Measurements from ENCODE around the gene STX19. TPM values are rescaled to one million over a fixed set of nuclear protein-coding genes. Genes with fewer than 3 reads are reported as not detected.
A peak's percentile ranks its signal among the peaks of the same experiment; 100 is the strongest.

Gene STX19
- total RNA-seq, 6 experiments from 2014 or later = not detected

DNA sequence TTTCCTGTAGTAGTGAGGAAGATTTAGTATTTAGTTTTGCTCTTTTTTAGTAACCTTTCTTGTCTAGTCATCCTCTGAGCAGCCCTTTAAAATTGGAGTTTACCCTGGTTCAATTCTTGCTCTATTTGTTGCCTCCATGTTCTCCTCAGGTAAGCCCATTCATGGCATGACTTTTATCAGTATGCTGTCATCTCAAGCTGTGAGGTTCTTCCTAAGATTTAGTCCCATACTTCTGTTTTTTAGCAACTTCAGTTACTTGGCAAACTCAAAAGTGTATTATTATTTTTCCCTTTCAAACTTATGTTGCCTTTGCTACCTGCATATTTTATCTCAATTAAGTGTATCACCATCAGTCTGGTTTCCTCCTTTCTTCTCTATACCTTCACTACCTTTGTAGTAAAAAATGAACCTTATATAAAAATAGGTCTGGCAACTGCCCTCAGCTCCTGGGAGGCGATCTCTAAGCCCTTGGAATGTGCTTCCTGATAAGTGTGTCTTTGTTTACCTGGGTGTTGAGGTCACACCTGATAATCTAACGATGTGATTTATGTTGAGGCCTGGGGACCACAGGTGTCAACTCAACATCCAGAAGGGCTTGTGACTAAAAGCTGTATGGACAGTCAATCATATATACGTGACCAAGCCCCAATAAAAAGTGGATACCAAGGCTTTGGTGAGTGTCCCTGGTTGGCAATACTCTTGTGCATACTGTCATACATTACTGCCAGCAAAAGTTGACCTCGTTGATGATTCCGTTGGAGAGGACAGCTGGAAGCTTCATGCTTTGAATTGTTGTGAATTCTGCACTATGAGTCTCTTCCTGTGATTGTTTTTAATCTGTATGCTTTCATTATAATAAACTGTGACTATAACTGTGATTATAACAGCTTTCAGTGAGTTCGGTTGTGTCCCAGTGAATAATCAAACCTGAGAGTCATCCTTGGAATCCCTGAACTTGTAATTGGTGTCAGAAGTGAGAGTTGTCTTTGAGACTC is 38.4 kb upstream of the STX19 start:
- H3K9me3 Mint-ChIP-seq = no peaks in the 10 kb centered on the region
- TF ChIP-seq CTCF (IDR thresholded peaks at IDR 0.05) = no peak

GRCh38 chr3:94065819-94066480 is 37.6 kb upstream of the STX19 start:
- TF ChIP-seq CTCF (IDR thresholded peaks at IDR 0.05) = no peak
- Mint-ChIP-seq H3K27me3 (ENCODE audit: insufficient read depth) (no peaks in the 10 kb centered on the region; the same call in 1 of the 2 replicates), H3K36me3 (ENCODE audit: low read depth) (peaks cover 12% of the 10 kb centered on the region), H3K27ac (no peak overlapping the region), H3K4me1 (ENCODE audit: low read depth) (peaks cover 46% of the 10 kb centered on the region), H3K4me3 (no peak overlapping the region), H3K9me3 (no peaks in the 10 kb centered on the region)
- no peak for DNase-seq

More for the DNA sequence above, 38.4 kb upstream of the STX19 start:
- Mint-ChIP-seq H3K27ac (no peak overlapping the region), H3K36me3 (ENCODE audit: low read depth) (peaks cover 12% of the 10 kb centered on the region), H3K4me1 (ENCODE audit: low read depth) (peaks cover 46% of the 10 kb centered on the region), H3K27me3 (ENCODE audit: insufficient read depth) (no peaks in the 10 kb centered on the region; the same call in 1 of the 2 replicates), H3K4me3 (no peak overlapping the region)
- DNase-seq = no peak

DNA sequence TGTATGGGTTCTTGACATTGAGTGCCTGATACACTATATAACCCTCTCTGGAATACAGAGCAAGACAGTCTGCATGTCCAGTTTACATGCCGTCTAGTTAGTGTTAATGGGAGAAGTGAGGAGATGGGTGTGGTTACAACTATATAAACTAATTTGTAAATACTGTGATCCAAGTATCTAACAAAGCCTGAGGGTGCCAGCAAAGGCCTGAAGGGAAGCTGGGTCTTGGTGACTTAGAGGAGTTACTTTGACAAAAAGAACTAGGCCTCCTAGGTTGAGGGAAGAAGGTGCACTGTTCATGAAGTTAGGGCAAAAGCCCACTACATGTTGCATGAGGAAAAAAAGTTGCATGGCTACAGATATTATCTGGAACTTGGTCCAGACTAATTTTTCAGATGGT is 36.7 kb upstream of the STX19 start:
- H3K36me3 Mint-ChIP-seq (ENCODE audit: low read depth) = peaks cover 12% of the 10 kb centered on the region
- no peak overlapping the region for H3K4me3 Mint-ChIP-seq
- peaks cover 46% of the 10 kb centered on the region for H3K4me1 Mint-ChIP-seq (ENCODE audit: low read depth)
- H3K27ac Mint-ChIP-seq = peak overlapping the region; percentile 18; the same call in 1 of the 2 replicates
- no peaks in the 10 kb centered on the region for H3K9me3 Mint-ChIP-seq
- no peaks in the 10 kb centered on the region; the same call in 1 of the 2 replicates for H3K27me3 Mint-ChIP-seq (ENCODE audit: insufficient read depth)
- DNase-seq = no peak
- TF ChIP-seq CTCF (IDR thresholded peaks at IDR 0.05) = no peak

- Mint-ChIP-seq H3K36me3 (ENCODE audit: low read depth) (peaks cover 12% of the 10 kb centered on the region), H3K4me1 (ENCODE audit: low read depth) (peaks cover 45% of the 10 kb centered on the region), H3K27ac (peak overlapping the region; percentile 100), H3K4me3 (peak overlapping the region; percentile 98), H3K9me3 (no peaks in the 10 kb centered on the region), H3K27me3 (ENCODE audit: insufficient read depth) (no peaks in the 10 kb centered on the region; the same call in 1 of the 2 replicates)
- no peak for TF ChIP-seq CTCF (IDR thresholded peaks at IDR 0.05)
- no peak for DNase-seq
Measured at GRCh38 chr3:94064243-94064860, 36.0 kb upstream of the STX19 start.

DNA sequence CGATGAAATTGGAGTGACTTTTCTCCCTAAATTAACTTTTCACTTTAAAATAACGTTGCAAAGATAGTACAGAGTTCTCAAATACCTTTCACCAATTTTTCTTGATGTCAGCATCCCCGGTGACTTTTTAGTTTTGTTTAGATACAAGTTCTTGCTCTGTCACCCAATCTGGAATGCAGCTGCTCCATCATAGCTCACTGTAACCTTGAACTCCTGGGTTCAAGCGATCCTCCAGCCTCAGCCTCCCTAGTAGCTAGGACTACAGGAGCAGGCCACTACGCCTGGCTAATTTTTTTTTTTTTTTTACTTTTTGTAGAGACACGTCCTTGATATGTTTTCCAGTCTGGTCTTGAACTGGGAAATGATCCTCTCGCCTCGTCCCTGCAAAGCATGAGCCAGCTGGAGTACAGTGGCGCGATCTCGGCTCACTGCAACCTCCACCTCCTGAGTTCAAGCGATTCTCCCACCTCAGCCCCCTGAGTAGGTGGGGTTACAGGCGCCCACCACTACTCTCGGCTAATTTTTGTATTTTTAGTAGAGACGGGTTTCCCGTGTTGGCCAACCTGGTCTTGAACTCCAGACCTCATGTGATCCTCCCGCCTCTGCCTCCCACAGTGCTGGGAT is 35.2 kb upstream of the STX19 start:
- DNase-seq = no peak
- Mint-ChIP-seq H3K9me3 (no peaks in the 10 kb centered on the region), H3K27me3 (ENCODE audit: insufficient read depth) (no peaks in the 10 kb centered on the region; the same call in 1 of the 2 replicates), H3K27ac (peak overlapping the region; percentile 100), H3K4me3 (peak overlapping the region; percentile 98), H3K4me1 (ENCODE audit: low read depth) (peaks cover 40% of the 10 kb centered on the region), H3K36me3 (ENCODE audit: low read depth) (peaks cover 12% of the 10 kb centered on the region)
- TF ChIP-seq CTCF (IDR thresholded peaks at IDR 0.05) = no peak

All from HFFc6 (cell line).